ENCODE measurements around the gene ANTXRL. TPM values are rescaled to one million over a fixed set of nuclear protein-coding genes. Genes with fewer than 3 reads are reported as not detected.
"Not testable (repeated sequence)": the region's sequence is repeated elsewhere in the genome, so short reads cannot be mapped to it uniquely, and the experiment has no call there.

The ANTXRL gene
- total RNA-seq, 1 donor from 2014 or later = not detected

DNA sequence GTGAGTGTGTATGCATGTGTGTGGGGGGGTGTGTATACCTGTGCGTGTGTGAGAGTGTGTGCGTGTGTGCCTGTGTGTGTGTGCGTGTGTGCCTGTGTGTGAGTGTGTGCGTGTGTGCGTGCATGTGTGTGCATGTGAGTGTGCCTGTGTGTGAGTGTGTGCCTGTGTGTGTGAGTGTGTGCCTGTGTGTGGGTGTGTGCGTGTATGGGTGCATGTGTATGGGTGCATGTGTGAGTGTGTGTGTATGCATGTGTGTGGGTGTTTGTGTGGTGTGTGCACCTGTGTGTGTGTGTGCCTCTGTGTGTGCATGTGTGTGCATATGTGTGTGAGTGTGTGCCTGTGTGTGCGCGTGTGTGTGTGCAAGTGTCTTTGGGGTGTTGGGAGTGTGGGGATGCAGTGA lies 6.4 kb downstream of the ANTXRL start:
- no peak overlapping the region for H3K27ac ChIP-seq (replicated peaks)
- TF ChIP-seq, protein P1, sequence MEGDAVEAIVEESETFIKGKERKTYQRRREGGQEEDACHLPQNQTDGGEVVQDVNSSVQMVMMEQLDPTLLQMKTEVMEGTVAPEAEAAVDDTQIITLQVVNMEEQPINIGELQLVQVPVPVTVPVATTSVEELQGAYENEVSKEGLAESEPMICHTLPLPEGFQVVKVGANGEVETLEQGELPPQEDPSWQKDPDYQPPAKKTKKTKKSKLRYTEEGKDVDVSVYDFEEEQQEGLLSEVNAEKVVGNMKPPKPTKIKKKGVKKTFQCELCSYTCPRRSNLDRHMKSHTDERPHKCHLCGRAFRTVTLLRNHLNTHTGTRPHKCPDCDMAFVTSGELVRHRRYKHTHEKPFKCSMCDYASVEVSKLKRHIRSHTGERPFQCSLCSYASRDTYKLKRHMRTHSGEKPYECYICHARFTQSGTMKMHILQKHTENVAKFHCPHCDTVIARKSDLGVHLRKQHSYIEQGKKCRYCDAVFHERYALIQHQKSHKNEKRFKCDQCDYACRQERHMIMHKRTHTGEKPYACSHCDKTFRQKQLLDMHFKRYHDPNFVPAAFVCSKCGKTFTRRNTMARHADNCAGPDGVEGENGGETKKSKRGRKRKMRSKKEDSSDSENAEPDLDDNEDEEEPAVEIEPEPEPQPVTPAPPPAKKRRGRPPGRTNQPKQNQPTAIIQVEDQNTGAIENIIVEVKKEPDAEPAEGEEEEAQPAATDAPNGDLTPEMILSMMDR (IDR thresholded peaks at IDR 0.05; ENCODE audit: borderline replicate concordance) = no peak
- H3K9me3 ChIP-seq (replicated peaks) = no peaks in the 10 kb centered on the region

DNA sequence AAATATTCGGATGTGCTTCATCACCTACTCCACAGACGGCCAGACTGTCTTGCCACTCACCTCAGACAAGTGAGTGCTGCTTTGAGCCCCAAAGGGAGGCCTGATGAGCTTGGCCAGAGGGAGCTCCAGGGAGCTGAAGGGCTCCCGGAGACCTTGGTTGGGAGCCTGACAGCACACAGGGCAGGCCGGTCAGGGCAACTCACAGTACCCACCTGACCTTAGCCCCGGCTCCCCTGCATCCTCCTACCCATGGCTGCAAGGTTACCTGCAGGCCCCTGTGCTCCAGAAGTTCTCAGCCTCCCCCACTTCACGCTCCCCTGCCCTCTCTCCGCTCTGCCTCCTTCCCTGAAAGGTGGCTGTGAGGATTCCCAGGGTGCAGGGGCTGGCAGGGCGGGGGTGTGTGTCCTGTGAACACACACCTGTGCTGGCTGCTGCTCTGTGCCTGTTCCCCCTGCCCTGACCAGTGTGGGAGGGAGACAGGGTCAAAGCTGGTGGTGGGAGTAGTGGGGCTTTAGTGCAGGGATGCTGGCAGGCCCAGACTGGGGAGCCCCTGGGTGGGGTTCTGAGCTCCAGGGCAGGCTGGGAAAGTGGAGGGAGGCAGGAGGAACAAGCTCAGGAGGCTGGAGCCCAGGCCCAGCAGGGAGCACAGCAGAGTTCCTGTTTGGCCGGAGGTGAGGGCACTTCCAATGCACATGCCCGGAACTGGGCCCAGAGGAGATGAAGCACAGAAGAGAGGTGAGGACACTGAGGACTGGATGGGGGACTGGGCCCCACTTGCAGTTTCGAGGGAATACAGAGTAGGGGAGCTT lies 7.2 kb downstream of the ANTXRL start:
- DNase-seq = no peak
- intact Hi-C loops (cut with micrococcal nuclease) = no loop called here
- Histone ChIP-seq H3K36me3 (no peaks in the 10 kb centered on the region), H3K27me3 (ENCODE audit: low read depth) (peaks cover 4% of the 10 kb centered on the region), H3K27ac (replicated peaks) (no peak overlapping the region), H3K4me3 (no peak overlapping the region), H3K9me3 (replicated peaks) (no peaks in the 10 kb centered on the region), H3K4me1 (peaks cover 11% of the 10 kb centered on the region)
- TF ChIP-seq, protein P1 (IDR thresholded peaks at IDR 0.05; ENCODE audit: borderline replicate concordance) = peak; percentile 33

More for the DNA sequence above, 6.4 kb downstream of the ANTXRL start:
- Histone ChIP-seq H3K36me3 (no peaks in the 10 kb centered on the region), H3K27me3 (ENCODE audit: low read depth) (peaks cover 4% of the 10 kb centered on the region), H3K4me1 (peaks cover 11% of the 10 kb centered on the region), H3K4me3 (no peak overlapping the region)
- no peak for DNase-seq
- intact Hi-C loops (cut with micrococcal nuclease) = no loop called here

DNA sequence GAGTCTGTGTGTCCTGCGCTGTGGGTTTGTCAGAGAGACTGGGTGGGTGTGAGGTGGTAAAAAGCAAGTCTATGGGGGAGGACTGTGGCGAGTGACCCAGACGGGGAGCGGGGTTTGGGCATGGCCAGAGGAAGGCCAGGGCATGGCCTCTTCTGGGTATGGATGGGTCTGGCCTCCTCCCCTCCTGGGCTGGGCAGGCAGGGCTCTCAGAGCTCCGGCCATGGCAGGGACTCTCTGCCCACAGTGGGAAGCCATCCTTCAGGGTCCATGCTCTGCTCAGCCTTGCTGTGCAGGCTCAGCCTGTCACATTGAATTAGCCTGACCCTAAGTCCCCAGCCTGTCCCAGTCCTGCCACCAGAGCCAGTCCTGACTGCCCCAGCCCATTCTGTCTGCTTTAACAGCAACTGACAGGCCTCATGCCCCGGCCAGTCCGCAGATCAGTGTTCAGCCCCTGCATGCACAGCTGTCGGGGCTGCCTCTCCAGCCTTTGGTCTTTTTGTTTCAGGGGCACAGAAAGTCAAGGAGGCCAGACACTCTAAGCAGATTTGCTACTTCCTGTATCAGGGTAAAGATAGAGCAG lies 7.9 kb downstream of the ANTXRL start:
- no peak overlapping the region for H3K4me3 ChIP-seq
- intact Hi-C loops (cut with micrococcal nuclease) = no loop called here
- no peaks in the 10 kb centered on the region for H3K9me3 ChIP-seq (replicated peaks)
- H3K27ac ChIP-seq (replicated peaks) = no peak overlapping the region
- H3K4me1 ChIP-seq = peaks cover 18% of the 10 kb centered on the region
- H3K36me3 ChIP-seq = no peaks in the 10 kb centered on the region
- TF ChIP-seq, protein P1 (IDR thresholded peaks at IDR 0.05; ENCODE audit: borderline replicate concordance) = no peak
- DNase-seq = no peak
- peaks cover 4% of the 10 kb centered on the region for H3K27me3 ChIP-seq (ENCODE audit: low read depth)

DNA sequence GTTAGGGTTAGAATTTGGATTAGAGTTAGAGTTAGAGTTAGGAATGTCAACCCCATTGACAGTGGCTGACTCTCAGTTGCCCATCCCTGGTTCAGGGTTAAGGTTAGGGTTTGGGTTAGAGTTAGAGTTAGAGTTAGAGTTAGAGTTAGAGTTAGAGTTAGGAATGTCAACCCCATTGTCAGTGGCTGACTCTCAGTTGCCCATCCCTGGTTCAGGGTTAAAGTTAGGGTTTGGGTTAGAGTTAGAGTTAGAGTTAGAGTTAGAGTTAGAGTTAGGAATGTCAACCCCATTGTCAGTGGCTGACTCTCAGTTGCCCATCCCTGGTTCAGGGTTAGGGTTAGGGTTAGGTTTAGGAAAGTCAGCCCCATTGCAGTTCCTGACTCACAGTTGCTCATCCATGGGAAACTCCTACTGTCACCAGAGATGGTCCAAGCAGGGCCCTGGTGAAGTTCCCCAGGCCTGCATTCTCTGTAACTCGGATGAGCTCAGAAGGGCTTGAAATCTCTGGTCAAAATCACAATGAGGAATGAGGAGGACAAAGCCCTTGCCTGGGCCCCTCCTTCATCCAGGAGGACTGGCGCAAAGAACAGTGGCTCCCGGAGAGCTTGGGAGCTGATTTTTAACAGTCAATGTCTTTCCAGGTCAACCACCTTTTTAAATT lies 8.7 kb downstream of the ANTXRL start:
- H3K4me1 ChIP-seq = peaks cover 23% of the 10 kb centered on the region
- H3K27me3 ChIP-seq (ENCODE audit: low read depth); H3K36me3 ChIP-seq; DNase-seq; intact Hi-C loops (cut with micrococcal nuclease); H3K4me3 ChIP-seq; H3K27ac ChIP-seq (replicated peaks); H3K9me3 ChIP-seq (replicated peaks): not testable (repeated sequence)

DNA sequence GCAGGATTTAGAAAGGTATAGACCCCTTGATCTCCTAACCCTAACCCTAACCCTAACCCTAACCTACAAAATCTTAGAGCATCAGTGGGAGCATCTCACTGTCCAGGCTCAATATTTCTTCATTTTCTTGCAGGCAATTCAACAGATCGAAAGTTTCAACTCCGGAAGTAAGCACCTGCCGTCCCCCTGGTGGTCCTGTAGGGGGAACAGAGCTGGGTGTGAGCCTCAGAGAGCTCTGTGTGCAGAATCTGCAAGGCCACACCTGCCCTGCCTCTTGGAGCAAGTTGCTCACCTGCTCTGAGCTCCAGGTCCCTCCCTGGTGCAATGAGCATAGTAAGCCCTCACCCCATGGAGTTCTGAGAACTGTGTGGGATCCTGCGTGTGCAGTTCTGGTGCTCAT lies 9.3 kb downstream of the ANTXRL start:
- DNase-seq; H3K27ac ChIP-seq (replicated peaks); H3K36me3 ChIP-seq; H3K27me3 ChIP-seq (ENCODE audit: low read depth); H3K9me3 ChIP-seq (replicated peaks); H3K4me3 ChIP-seq; intact Hi-C loops (cut with micrococcal nuclease): not testable (repeated sequence)
- H3K4me1 ChIP-seq = peaks cover 23% of the 10 kb centered on the region

DNA sequence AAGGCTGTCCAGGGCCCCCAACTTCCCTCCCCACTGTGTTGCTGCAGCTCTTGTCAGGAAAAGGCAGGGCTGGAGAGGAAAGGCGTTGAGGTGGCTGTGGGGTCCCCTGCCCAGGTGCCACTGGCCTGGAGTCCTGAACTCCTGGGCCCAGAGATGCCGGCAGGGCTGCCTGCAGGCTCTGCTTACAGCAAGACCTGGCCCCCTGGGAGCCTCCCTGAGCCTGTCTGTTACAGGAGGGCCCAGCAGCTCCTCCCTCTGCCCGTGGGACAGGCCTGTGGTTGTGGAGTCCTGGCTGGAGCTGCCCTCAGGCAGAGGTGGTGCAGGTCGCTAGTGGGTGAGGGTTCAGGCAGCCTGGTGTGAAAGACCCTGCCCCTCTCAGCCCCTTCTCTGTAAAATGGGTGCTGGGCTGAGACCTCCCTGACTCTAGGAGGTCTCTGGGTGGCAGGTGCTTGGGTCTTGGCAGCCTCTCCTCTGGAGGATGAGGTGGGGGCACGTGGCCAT lies 9.9 kb downstream of the ANTXRL start:
- no peak for DNase-seq
- peaks cover 22% of the 10 kb centered on the region for H3K4me1 ChIP-seq
- H3K4me3 ChIP-seq = no peak overlapping the region

More for the DNA sequence above, 9.9 kb downstream of the ANTXRL start:
- Histone ChIP-seq H3K27me3 (ENCODE audit: low read depth) (peaks cover 4% of the 10 kb centered on the region), H3K27ac (replicated peaks) (no peak overlapping the region), H3K9me3 (replicated peaks) (no peaks in the 10 kb centered on the region), H3K36me3 (no peaks in the 10 kb centered on the region)
- intact Hi-C loops (cut with micrococcal nuclease) = no loop called here
- TF ChIP-seq, protein P1 (IDR thresholded peaks at IDR 0.05; ENCODE audit: borderline replicate concordance) = no peak

Measured in left ventricle myocardium inferior (tissue), 1 donor.